Choroid plexus epithelial cell (primary cell): Measurements from ENCODE around the gene KASH5.

ENCODE experiments used
- DNase-seq: peaks from one replicate; pipeline ENCODE4 v3.0.0-alpha.2; 2010; ENCODE audit warnings: low read depth
- H3K4me3 ChIP-seq: 2 replicates; pipeline ENCODE4 v1.5.1; 2011; ENCODE audit warnings: low read depth, mild to moderate bottlenecking, control low read depth, low read length, moderate library complexity
- TF ChIP-seq, protein P1 (sequence below): conservative IDR thresholded peaks from 2 replicates; pipeline ENCODE4 v1.5.1; 2011; ENCODE audit warnings: low read depth, mild to moderate bottlenecking, control low read depth, inconsistent platforms, low read length, moderate library complexity

Gene KASH5

DNA sequence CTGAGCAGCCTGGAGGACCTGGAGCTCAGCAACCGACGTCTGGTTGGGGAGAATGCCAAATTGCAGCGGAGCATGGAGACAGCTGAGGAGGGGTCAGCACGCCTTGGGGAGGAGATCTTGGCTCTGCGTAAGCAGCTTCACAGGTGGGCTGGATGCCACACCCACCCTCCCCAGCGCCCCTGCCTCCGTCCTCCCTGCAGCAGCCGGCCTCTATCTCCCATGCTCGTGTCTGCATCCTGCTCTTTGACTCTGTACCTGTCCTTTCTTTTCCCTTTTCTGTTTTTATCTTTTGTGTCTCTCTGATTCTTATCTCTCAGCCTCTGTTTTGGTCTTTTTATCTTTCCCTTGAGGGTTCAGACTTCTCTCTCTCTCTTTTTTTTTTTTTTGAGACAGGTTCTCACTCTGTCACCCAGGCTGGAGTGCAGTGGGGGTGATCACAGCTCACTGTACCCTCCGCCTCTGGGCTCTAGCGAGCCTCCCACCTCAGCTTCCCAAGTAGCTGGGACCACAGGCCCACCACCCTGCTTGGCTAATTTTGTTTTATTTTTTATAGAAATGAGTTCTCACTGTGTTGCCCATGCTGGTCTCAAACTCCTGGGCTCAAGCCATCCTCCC lies 10.1 kb downstream of the KASH5 start:
- H3K4me3 ChIP-seq: no peak overlapping the region
- TF ChIP-seq, protein P1, sequence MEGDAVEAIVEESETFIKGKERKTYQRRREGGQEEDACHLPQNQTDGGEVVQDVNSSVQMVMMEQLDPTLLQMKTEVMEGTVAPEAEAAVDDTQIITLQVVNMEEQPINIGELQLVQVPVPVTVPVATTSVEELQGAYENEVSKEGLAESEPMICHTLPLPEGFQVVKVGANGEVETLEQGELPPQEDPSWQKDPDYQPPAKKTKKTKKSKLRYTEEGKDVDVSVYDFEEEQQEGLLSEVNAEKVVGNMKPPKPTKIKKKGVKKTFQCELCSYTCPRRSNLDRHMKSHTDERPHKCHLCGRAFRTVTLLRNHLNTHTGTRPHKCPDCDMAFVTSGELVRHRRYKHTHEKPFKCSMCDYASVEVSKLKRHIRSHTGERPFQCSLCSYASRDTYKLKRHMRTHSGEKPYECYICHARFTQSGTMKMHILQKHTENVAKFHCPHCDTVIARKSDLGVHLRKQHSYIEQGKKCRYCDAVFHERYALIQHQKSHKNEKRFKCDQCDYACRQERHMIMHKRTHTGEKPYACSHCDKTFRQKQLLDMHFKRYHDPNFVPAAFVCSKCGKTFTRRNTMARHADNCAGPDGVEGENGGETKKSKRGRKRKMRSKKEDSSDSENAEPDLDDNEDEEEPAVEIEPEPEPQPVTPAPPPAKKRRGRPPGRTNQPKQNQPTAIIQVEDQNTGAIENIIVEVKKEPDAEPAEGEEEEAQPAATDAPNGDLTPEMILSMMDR: no peak
- DNase-seq: no peak

DNA sequence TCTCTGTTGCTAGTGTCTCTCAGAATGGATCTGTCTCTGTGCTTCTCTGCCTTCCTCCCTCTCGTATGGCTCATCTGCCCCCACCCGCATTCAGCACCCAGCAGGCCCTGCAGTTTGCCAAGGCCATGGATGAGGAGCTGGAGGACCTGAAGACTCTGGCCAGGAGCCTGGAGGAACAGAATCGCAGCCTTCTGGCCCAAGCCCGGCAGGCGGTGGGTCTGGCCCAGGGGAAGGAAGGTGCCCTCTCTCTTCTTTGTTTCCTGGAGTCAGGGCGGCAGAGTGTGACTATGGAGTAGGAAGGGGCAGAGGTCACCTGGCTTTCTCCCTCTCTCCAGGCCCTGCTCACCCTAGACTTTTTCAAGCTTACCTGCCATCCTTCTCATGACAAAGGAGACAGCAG lies 10.9 kb downstream of the KASH5 start:
- H3K4me3 ChIP-seq: no peak overlapping the region
- TF ChIP-seq, protein P1: no peak
- DNase-seq: no peak

DNA sequence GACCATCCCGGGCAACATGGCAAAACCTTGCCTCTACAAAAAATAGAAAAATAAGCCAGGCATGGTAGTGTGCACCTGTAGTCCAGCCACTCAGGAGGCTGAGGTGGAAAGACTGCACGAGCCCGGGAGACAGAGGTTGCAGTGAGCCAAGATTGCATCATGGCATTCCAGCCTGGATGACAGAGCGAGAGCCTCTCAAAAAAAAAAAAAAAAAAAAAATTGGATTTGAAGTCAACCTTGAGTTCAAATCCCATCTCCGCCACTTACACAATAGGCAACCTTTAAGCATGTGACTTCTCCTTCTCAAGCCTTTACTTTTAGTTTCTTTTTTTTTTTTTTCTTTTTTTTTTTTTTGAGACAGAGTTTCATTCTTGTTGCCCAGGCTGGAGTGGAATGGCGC lies 12.0 kb downstream of the KASH5 start:
- no peak for DNase-seq
- TF ChIP-seq, protein P1: no peak
- H3K4me3 ChIP-seq: no peak overlapping the region

DNA sequence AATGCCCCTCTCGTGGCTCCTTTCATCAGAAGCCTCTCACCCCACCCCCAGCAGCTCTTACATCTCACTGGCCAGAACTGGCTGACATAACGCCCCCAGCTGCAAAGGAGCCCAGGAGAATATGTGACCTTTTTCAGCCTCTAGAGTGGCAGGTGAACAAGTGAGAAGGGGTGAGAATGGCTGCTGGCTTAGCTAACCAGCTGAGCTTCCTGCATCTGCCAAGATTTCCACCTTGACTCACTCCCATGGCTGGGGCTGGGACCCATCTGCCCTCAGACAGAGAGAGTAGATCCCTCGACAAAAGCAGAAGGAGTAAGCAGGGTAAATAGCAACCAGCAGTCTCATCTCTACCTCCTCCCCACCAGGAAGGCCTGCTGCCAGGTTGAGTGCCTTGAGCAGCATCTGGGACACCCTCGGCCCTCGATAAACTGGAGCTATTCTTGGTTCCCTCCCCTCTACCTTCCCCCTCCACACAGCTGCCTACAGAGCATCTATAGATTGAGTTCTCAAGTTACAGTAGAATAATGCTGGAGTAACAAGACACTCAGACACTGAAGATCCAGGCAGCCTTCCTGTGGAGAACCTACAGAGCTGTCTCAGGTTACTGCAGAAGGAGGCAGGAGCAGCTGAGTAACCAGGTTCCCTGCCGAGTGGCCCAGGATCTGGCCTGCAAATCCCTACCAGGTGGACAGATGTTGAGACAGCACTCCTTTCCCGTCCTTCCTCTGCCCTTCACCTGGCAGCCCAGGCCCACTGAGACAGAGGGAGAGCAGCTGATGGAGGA lies 15.5 kb downstream of the KASH5 start:
- peak; percentile 86 for DNase-seq
- no peak overlapping the region for H3K4me3 ChIP-seq
- TF ChIP-seq, protein P1: no peak

DNA sequence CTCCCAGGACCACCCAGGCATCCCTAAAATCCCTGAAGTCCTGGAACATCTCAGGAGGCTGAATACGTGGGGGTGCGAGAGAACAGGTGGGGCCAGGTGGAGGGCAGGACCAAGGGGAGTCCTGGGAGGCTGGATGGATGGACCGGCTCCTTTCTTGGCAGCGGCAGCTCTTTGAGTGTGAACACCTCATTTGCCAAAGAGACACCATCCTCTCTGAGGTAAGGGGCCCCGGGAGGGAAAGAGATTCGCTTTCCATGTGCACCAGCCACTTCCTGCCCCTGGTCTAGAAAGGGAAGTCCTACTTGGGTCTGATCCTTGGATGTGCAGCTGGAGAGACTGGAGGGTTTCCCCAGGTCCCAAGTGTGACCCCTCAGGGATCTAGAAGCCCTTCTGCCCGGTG lies 19.0 kb downstream of the KASH5 start:
- TF ChIP-seq, protein P1: no peak
- no peak for DNase-seq
- H3K4me3 ChIP-seq: no peak overlapping the region

DNA sequence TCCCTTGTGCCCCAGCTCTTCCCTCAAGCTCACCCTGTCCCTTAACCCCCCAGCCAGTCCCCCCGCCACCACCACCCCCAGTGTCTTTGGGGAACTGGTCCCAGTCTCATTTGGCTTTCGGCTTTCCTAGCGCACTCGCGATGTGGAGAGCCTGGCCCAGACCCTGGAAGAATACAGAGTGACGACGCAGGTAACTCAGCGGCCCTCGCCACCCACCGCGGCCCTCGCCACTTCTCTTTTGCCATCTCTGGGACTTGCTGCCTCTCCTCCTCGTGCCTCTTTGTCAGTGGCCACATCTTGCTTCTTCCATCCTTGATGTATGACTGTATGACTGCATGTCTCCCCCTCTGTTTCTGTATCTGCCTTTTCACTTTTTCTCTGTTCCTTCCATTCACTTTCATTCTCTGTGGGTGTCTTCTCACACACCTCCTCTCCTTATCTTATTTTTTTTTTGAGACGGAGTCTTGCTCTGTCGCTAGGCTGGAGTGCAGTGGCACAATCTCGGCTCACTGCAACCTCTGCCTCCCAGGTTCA lies 19.5 kb downstream of the KASH5 start:
- H3K4me3 ChIP-seq: no peak overlapping the region
- DNase-seq: no peak
- TF ChIP-seq, protein P1: no peak
